ENCODE data around the gene RFT1.

The RFT1 gene

GRCh38 chr3:53149006-53149690 is 18.9 kb upstream of the RFT1 start:
- H3K4me3 ChIP-seq (ENCODE audit: low read length) = no peak overlapping the region
- TF ChIP-seq ZNF274 (IDR thresholded peaks at IDR 0.05; ENCODE audit: low read depth, low read length) = no peak

- TF ChIP-seq ZNF274 (IDR thresholded peaks at IDR 0.05; ENCODE audit: low read depth, low read length) = no peak
- no peak overlapping the region for H3K4me3 ChIP-seq (ENCODE audit: low read length)
These were observed 17.7 kb upstream of the RFT1 start for GRCh38 chr3:53147903-53148400.

- no peak for TF ChIP-seq ZNF274 (IDR thresholded peaks at IDR 0.05; ENCODE audit: low read depth, low read length)
These were observed 17.1 kb upstream of the RFT1 start for GRCh38 chr3:53147151-53147902.

GRCh38 chr3:53146319-53146891 is 16.2 kb upstream of the RFT1 start:
- H3K4me3 ChIP-seq (ENCODE audit: low read length) = no peak overlapping the region
- no peak for TF ChIP-seq ZNF274 (IDR thresholded peaks at IDR 0.05; ENCODE audit: low read depth, low read length)

More at GRCh38 chr3:53147151-53147902, 17.1 kb upstream of the RFT1 start:
- no peak overlapping the region for H3K4me3 ChIP-seq (ENCODE audit: low read length)

GRCh38 chr3:53145713-53146080 is 15.5 kb upstream of the RFT1 start:
- no peak overlapping the region for H3K4me3 ChIP-seq (ENCODE audit: low read length)
- TF ChIP-seq ZNF274 (IDR thresholded peaks at IDR 0.05; ENCODE audit: low read depth, low read length) = no peak

- H3K4me3 ChIP-seq (ENCODE audit: low read length) = no peak overlapping the region
- no peak for TF ChIP-seq ZNF274 (IDR thresholded peaks at IDR 0.05; ENCODE audit: low read depth, low read length)
These were observed 14.9 kb upstream of the RFT1 start for GRCh38 chr3:53144862-53145712.

GRCh38 chr3:53144446-53144845 is 14.2 kb upstream of the RFT1 start:
- no peak overlapping the region for H3K4me3 ChIP-seq (ENCODE audit: low read length)
- TF ChIP-seq ZNF274 (IDR thresholded peaks at IDR 0.05; ENCODE audit: low read depth, low read length) = no peak

GRCh38 chr3:53142986-53143385 is 12.8 kb upstream of the RFT1 start:
- no peak overlapping the region for H3K4me3 ChIP-seq (ENCODE audit: low read length)
- TF ChIP-seq ZNF274 (IDR thresholded peaks at IDR 0.05; ENCODE audit: low read depth, low read length) = no peak

GRCh38 chr3:53140847-53141845 is 10.9 kb upstream of the RFT1 start:
- no peak for TF ChIP-seq ZNF274 (IDR thresholded peaks at IDR 0.05; ENCODE audit: low read depth, low read length)
- H3K4me3 ChIP-seq (ENCODE audit: low read length) = no peak overlapping the region

- H3K4me3 ChIP-seq (ENCODE audit: low read length) = no peak overlapping the region
- no peak for TF ChIP-seq ZNF274 (IDR thresholded peaks at IDR 0.05; ENCODE audit: low read depth, low read length)
These were observed 9.9 kb upstream of the RFT1 start for GRCh38 chr3:53139906-53140846.

- H3K4me3 ChIP-seq (ENCODE audit: low read length) = no peak overlapping the region
- no peak for TF ChIP-seq ZNF274 (IDR thresholded peaks at IDR 0.05; ENCODE audit: low read depth, low read length)
These were observed 7.7 kb upstream of the RFT1 start for GRCh38 chr3:53137835-53138446.
